ENCODE results near the gene NLRP11.

The NLRP11 gene

DNA sequence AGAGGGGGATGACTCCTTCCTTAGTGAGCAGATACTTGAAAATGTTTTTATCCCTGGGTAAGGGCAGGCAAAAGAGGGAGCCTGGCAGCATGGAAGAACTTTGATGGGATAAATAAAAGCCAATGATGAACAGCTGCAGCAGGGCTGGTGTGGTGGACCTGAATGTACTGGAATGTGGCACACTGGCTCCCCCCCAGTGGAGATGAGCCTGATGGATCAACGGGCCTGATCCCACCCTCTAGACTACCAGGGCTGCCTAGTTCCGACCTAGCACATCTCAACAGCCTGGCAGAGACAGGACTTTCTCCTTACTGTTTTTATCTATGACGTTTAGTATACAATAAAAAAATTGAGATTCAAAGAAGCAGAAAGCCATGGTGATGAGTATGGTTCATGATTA lies 20.5 kb downstream of the NLRP11 start:
- Histone ChIP-seq H3K27me3 (ENCODE audit: insufficient read depth, low read length) (no peaks in the 10 kb centered on the region), H3K36me3 (ENCODE audit: insufficient read depth, low read length) (no peaks in the 10 kb centered on the region), H4K20me1 (ENCODE audit: insufficient read depth, low read length) (no peaks in the 10 kb centered on the region), H3K9me2 (ENCODE audit: low read depth, low read length) (no peaks in the 10 kb centered on the region), H3K27ac (ENCODE audit: low read depth, low read length, poor library complexity, severe bottlenecking) (no peak overlapping the region), H3K4me2 (ENCODE audit: low read length) (no peak overlapping the region), H3F3A (ENCODE audit: insufficient read depth, low read length) (no peaks in the 10 kb centered on the region), H3K4me3 (ENCODE audit: low read depth, low read length, poor library complexity, severe bottlenecking) (no peak overlapping the region), H3K4me1 (ENCODE audit: insufficient read depth, low read length, severe bottlenecking) (peaks cover 13% of the 10 kb centered on the region), H3K9ac (ENCODE audit: low read length) (no peak overlapping the region), H2AFZ (ENCODE audit: low read length) (no peak overlapping the region), H3K79me2 (ENCODE audit: insufficient read depth, low read length) (no peaks in the 10 kb centered on the region), H3K9me3 (ENCODE audit: low read length) (no peaks in the 10 kb centered on the region)
- TF ChIP-seq CTCF (IDR thresholded peaks at IDR 0.05; ENCODE audit: low read length) (no peak), EZH2 (IDR thresholded peaks at IDR 0.05; ENCODE audit: borderline replicate concordance, low read length) (no peak)

DNA sequence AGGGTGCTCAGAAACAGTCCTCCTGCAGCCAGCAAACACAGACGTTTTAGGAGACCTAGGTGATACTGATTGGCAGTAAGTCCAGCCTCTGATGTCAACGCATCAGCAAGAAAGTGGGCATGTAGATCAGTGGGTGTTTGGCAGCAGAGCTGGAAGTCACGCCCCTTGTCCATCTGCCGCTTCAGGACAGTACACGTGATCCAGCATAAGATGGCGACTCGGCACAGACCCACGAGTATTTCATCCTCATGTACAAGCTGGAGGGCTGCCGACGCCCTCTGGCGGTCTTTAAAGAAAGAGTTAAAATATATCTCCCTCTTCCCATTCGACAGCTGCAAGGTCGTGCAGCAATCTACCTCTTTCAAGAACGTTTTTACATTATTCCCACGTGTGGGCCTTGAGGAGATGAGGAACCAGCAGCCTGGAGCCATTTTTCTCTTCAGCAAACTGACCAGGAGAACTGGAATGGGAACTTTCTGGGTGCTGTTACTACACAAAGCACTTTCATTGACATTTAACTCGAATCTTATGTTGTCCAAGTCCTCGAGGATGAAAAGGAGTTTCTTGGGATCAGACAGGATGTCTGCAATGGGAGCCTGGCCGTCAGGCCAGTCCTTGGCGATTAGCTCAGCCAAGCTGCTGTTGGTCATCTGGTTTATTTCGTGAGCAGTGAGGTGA lies 22.3 kb downstream of the NLRP11 start:
- Histone ChIP-seq H3K36me3 (ENCODE audit: insufficient read depth, low read length) (no peaks in the 10 kb centered on the region), H3K27me3 (ENCODE audit: insufficient read depth, low read length) (no peaks in the 10 kb centered on the region), H3K9ac (ENCODE audit: low read length) (peak overlapping the region; percentile 52; the same call in 1 of the 2 replicates), H3K27ac (ENCODE audit: low read depth, low read length, poor library complexity, severe bottlenecking) (peak overlapping the region; percentile 42), H3K9me2 (ENCODE audit: low read depth, low read length) (no peaks in the 10 kb centered on the region), H3K4me3 (ENCODE audit: low read depth, low read length, poor library complexity, severe bottlenecking) (peak overlapping the region; percentile 65), H4K20me1 (ENCODE audit: insufficient read depth, low read length) (no peaks in the 10 kb centered on the region), H3K4me1 (ENCODE audit: insufficient read depth, low read length, severe bottlenecking) (peaks cover 16% of the 10 kb centered on the region), H3F3A (ENCODE audit: insufficient read depth, low read length) (no peaks in the 10 kb centered on the region), H3K9me3 (ENCODE audit: low read length) (0 out of 2 replicates have a peak, but pooled peaks cover 3% of the 10 kb centered on the region), H2AFZ (ENCODE audit: low read length) (peak overlapping the region; percentile 73), H3K4me2 (ENCODE audit: low read length) (peak overlapping the region; percentile 63), H3K79me2 (ENCODE audit: insufficient read depth, low read length) (no peaks in the 10 kb centered on the region)
- no peak for TF ChIP-seq EZH2 (IDR thresholded peaks at IDR 0.05; ENCODE audit: borderline replicate concordance, low read length)
- TF ChIP-seq CTCF (IDR thresholded peaks at IDR 0.05; ENCODE audit: low read length): peak; percentile 73

GRCh38 chr19:55802281-55802680 lies 29.5 kb downstream of the NLRP11 start:
- Histone ChIP-seq H3K9me2 (ENCODE audit: low read depth, low read length) (no peaks in the 10 kb centered on the region), H3K27me3 (ENCODE audit: insufficient read depth, low read length) (no peaks in the 10 kb centered on the region), H3K4me3 (ENCODE audit: low read depth, low read length, poor library complexity, severe bottlenecking) (no peak overlapping the region), H4K20me1 (ENCODE audit: insufficient read depth, low read length) (no peaks in the 10 kb centered on the region), H3K9me3 (ENCODE audit: low read length) (0 out of 2 replicates have a peak, but pooled peaks cover 3% of the 10 kb centered on the region), H3K79me2 (ENCODE audit: insufficient read depth, low read length) (no peaks in the 10 kb centered on the region), H3K9ac (ENCODE audit: low read length) (no peak overlapping the region), H3K4me1 (ENCODE audit: insufficient read depth, low read length, severe bottlenecking) (peaks cover 23% of the 10 kb centered on the region), H3K4me2 (ENCODE audit: low read length) (no peak overlapping the region), H3F3A (ENCODE audit: insufficient read depth, low read length) (no peaks in the 10 kb centered on the region), H2AFZ (ENCODE audit: low read length) (no peak overlapping the region), H3K27ac (ENCODE audit: low read depth, low read length, poor library complexity, severe bottlenecking) (no peak overlapping the region), H3K36me3 (ENCODE audit: insufficient read depth, low read length) (no peaks in the 10 kb centered on the region; the same call in 1 of the 2 replicates)
- no peak for TF ChIP-seq EZH2 (IDR thresholded peaks at IDR 0.05; ENCODE audit: borderline replicate concordance, low read length)
- TF ChIP-seq CTCF (IDR thresholded peaks at IDR 0.05; ENCODE audit: low read length): no peak
